Stimulated activated CD8-positive, alpha-beta memory T cell treated with anti-CD3 and anti-CD28 coated beads, Interleukin-7, amount 100 ng/mL, for 4 hours (primary cell): ENCODE measurements around the gene ERP44.
"Not testable (repeated sequence)": the region's sequence is repeated elsewhere in the genome, so short reads cannot be mapped to it uniquely, and the experiment has no call there.

Source experiments
- DNase-seq, 2 donors: peaks; one replicate each; pipeline ENCODE4 v3.0.0-alpha.2; 2020; ENCODE audit warnings: low read depth in 2 of 2

The ERP44 gene

GRCh38 chr9:100067990-100068389 lies 30.8 kb downstream of the ERP44 start:
- not testable (repeated sequence) for DNase-seq

GRCh38 chr9:100066539-100066938 lies 32.3 kb downstream of the ERP44 start:
- no peak for DNase-seq

- DNase-seq: no peak
Observed at GRCh38 chr9:100064872-100065581, 33.8 kb downstream of the ERP44 start.

- no peak for DNase-seq
Observed at GRCh38 chr9:100063185-100063584, 35.6 kb downstream of the ERP44 start.

GRCh38 chr9:100062683-100063082 lies 36.1 kb downstream of the ERP44 start:
- not testable (repeated sequence) for DNase-seq

- no peak for DNase-seq
Observed at GRCh38 chr9:100058699-100059579, 39.9 kb downstream of the ERP44 start.

- DNase-seq: no peak
Observed at GRCh38 chr9:100057624-100058023, 41.2 kb downstream of the ERP44 start.

- no peak for DNase-seq
Observed at GRCh38 chr9:100056561-100056960, 42.2 kb downstream of the ERP44 start.

- no peak for DNase-seq
Observed at GRCh38 chr9:100052375-100052774, 46.4 kb downstream of the ERP44 start.

GRCh38 chr9:100049551-100049950 lies 49.2 kb downstream of the ERP44 start:
- no peak for DNase-seq

- DNase-seq: no peak
Observed at GRCh38 chr9:100038472-100038871, 60.3 kb downstream of the ERP44 start.

GRCh38 chr9:100033877-100034551 lies 64.8 kb downstream of the ERP44 start:
- DNase-seq: no peak

- DNase-seq: no peak
Observed at GRCh38 chr9:100030548-100030947, 68.3 kb downstream of the ERP44 start.

- DNase-seq: no peak
Observed at GRCh38 chr9:100029251-100029650, 69.5 kb downstream of the ERP44 start.

GRCh38 chr9:100028201-100028784 lies 70.5 kb downstream of the ERP44 start:
- DNase-seq: peak; percentile 32 to 50

GRCh38 chr9:100027543-100027942 lies 71.3 kb downstream of the ERP44 start:
- DNase-seq: no peak

GRCh38 chr9:100021931-100022330 lies 76.9 kb downstream of the ERP44 start:
- no peak for DNase-seq

- DNase-seq: no peak
Observed at GRCh38 chr9:100020121-100020795, 78.5 kb downstream of the ERP44 start.

GRCh38 chr9:100019541-100019940 lies 79.3 kb downstream of the ERP44 start:
- DNase-seq: no peak

- DNase-seq: no peak
Observed at GRCh38 chr9:100014846-100015245, 84.0 kb downstream of the ERP44 start.

GRCh38 chr9:100013573-100013972 lies 85.2 kb downstream of the ERP44 start:
- no peak for DNase-seq
